Measurements from ENCODE around the gene SSX4.
"Not testable (repeated sequence)": the region's sequence is repeated elsewhere in the genome, so short reads cannot be mapped to it uniquely, and the experiment has no call there.

- TF ChIP-seq CTCF, POLR2A (IDR thresholded peaks at IDR 0.05): not testable (repeated sequence)
These were observed 50.4 kb downstream of the SSX4 start for GRCh38 chrX:48433713-48434112.

Measured in vagina (tissue), 2 donors.